Peyer's patch (tissue), 4 donors: ENCODE results near the gene VSTM4.

ENCODE experiments used
- POLR2A ChIP-seq, 2 donors: fragments of 450-650 bp; IDR thresholded peaks; one replicate each; pipeline ENCODE4 v1.5.1; 2017; ENCODE audit warnings: antibody characterized with exemption in 2 of 2, mild to moderate bottlenecking in 2 of 2, moderate library complexity in 2 of 2
- TF ChIP-seq, protein P1 (sequence below), 6 experiments: fragments of 450-650 bp in 4 of 6; fragments of 200-600 bp in 2 of 6; sonication (generic) in 1 of 6; IDR thresholded peaks; one replicate each; pipeline ENCODE4 v1.5.1; 2017 to 2019; ENCODE audit warnings: antibody characterized with exemption in 6 of 6, mild to moderate bottlenecking in 3 of 6, moderate library complexity in 1 of 6

DNA sequence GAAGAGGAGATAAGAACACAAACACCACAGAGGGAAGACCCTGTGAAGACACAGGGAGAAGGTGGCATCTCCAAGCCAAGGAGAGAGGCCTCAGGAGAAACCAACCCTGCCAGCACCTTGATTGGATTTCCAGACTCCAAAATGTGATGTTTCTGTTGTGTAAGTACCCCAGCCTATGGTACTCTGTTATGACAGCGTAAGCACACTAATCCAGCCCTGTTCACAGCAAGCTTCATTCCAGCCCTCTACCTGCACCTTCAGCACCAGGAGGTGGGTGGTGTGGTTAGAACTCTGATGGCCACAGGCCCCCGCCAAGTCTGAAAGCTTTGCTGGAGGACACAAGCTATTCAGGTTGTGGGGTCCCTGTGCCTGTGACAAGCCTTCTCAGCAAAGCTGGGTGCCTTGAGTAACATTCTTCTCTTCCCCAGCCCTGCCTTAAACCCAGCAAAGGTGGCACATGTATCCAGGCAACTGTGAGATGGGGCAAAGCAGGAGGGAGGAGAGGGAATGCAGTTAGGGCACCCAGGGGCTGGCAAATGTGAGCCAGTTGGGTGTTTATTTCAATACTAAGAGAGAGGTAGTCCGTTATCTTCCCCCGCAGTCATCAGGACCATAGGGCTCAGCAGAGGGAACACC lies 4.5 kb downstream of the VSTM4 start:
- TF ChIP-seq, protein P1, sequence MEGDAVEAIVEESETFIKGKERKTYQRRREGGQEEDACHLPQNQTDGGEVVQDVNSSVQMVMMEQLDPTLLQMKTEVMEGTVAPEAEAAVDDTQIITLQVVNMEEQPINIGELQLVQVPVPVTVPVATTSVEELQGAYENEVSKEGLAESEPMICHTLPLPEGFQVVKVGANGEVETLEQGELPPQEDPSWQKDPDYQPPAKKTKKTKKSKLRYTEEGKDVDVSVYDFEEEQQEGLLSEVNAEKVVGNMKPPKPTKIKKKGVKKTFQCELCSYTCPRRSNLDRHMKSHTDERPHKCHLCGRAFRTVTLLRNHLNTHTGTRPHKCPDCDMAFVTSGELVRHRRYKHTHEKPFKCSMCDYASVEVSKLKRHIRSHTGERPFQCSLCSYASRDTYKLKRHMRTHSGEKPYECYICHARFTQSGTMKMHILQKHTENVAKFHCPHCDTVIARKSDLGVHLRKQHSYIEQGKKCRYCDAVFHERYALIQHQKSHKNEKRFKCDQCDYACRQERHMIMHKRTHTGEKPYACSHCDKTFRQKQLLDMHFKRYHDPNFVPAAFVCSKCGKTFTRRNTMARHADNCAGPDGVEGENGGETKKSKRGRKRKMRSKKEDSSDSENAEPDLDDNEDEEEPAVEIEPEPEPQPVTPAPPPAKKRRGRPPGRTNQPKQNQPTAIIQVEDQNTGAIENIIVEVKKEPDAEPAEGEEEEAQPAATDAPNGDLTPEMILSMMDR (IDR thresholded peaks at IDR 0.05): no peak
- no peak for TF ChIP-seq POLR2A (IDR thresholded peaks at IDR 0.05)
